Measurements from ENCODE around the gene FUT1.

DNA sequence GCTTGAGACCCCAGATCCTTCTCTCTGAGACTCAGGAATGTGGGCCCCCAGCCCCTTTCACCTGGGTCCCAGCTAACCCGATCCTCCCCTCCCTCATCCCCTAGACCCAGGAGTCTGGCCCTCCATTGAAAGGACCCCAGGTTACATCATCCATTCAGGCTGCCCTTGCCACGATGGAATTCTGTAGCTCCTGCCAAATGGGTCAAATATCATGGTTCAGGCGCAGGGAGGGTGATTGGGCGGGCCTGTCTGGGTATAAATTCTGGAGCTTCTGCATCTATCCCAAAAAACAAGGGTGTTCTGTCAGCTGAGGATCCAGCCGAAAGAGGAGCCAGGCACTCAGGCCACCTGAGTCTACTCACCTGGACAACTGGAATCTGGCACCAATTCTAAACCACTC is 3.3 kb upstream of the FUT1 start:
- TF ChIP-seq, protein P1, sequence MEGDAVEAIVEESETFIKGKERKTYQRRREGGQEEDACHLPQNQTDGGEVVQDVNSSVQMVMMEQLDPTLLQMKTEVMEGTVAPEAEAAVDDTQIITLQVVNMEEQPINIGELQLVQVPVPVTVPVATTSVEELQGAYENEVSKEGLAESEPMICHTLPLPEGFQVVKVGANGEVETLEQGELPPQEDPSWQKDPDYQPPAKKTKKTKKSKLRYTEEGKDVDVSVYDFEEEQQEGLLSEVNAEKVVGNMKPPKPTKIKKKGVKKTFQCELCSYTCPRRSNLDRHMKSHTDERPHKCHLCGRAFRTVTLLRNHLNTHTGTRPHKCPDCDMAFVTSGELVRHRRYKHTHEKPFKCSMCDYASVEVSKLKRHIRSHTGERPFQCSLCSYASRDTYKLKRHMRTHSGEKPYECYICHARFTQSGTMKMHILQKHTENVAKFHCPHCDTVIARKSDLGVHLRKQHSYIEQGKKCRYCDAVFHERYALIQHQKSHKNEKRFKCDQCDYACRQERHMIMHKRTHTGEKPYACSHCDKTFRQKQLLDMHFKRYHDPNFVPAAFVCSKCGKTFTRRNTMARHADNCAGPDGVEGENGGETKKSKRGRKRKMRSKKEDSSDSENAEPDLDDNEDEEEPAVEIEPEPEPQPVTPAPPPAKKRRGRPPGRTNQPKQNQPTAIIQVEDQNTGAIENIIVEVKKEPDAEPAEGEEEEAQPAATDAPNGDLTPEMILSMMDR (IDR thresholded peaks at IDR 0.05; ENCODE audit: low read depth, low read length) = no peak
- no peak for TF ChIP-seq EZH2phosphoT487 (IDR thresholded peaks at IDR 0.05; ENCODE audit: low read depth)

Data from OCI-LY3 (cell line).